Activated CD8-positive, alpha-beta memory T cell treated with anti-CD3 and anti-CD28 coated beads for 1 hour (primary cell): Measurements from ENCODE around the gene TMEM53.
"Not testable (repeated sequence)": the region's sequence is repeated elsewhere in the genome, so short reads cannot be mapped to it uniquely, and the experiment has no call there.

Experiments used
- DNase-seq, 2 donors: peaks; one replicate each; pipeline ENCODE4 v3.0.0-alpha.2; 2020; ENCODE audit warnings: low read depth in 1 of 2; ENCODE audit errors: extremely low read depth in 1 of 2

TMEM53 gene

DNA sequence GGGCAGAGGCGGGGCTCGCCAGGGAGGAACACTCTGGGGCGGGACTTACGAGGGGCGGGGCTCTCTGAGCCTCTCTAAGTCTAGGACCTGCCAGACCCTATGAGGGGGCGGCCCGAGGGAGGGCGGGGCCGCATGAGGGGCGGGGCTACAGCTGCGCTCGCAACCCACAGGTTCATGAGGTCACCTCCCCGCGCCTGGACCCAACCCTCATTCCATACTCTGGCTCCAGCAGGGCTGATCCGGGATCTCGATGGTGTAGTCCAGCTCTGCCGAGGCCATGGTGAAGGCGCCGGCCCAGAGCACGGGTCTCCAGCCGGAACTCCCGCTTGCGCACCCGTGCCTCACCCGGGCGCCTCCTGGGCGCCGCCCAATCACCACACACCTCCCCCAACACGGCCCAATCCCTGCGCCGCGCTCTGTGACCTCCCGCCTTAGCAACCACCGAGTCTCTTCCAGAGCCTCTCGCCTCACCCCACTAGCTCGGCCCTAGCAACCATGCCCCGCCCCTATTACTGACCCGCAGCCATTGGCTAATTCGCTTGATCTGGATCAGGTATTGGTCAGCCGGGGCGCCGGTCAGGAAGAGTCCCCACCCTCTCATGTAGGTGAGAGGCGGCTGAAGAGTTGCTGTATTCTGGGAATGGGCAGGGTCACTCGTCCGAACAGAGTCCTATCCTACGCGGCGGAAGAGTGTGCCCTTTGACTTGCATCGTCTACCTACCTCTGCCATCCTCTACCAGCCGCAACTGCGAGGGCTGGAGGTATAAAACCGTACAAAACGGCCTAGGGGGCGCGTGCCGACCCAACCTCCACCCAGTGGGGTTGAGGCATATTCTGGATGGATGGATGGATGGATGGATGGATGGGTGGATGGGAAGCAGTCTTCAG is at the start of gene TMEM53, which contains the start of gene ARMH1:
Gene TMEM53 (minus strand): TSS at position 369 of the 888 bp plus-strand sequence. CDS start 90 bp downstream, at position 279.
Gene ARMH1 (plus strand): TSS at position 602 of the 888 bp plus-strand sequence. CDS start 14,984 bp downstream, outside the sequence.
- DNase-seq, result peak; percentile 86 to 94

DNA sequence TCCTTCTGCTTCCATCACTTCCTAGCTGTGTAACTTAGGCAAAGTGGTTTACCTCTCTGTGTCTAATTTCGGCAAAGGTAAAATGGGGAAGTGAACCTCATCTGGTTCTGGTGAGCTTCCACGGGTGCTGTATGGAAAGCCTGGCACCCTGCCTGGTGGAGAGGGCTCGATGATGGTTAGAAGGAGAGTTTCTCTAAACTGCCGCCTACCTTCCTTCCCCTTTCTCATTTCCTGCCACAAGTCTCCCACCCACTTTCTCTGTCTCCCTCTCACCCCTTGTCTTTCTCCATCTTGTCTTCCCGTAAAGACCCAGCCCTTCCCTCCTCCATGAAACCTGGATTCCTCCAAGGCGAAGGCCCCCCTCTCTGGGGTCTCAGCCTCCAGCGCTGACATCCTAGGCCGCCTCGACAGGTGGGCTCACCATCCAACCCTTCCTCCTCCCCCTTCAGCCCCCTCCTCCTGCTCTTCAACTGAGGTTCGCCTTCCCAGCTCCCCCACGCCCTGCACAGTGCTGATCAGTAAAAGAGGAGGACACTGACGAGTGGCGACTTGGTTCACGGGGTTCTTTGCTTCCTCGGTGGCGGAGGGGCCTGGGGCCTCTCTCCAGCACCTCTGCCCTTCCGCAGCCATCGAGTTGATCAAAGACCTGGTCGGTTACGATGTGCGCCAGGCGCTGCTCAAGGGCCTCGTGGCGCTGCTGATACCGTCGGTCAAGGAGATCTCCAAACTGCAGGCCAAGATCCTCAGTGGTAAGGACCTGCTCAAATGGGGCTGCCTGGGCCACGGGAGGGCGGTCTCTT is 49.4 kb upstream of the TMEM53 start:
- no peak for DNase-seq

DNA sequence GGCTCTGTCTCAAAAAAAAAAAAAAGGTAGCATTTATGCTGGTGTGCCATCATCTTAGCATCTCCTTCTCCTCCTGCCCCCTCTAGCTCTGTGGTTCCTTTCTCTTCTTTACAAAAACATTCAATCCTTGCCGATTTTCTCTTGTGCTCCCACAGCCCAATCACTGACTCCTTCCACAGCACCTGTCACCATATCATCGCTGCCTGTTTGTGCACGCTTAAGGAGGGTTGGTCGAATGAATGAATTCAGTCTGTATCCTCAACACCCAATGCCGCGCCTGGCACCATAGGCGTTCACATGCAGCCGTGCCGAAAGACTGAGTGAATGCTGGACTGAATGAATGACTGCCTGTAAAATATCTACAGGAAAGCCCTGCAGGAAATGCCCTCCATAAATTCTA is 48.8 kb upstream of the TMEM53 start:
- no peak for DNase-seq

DNA sequence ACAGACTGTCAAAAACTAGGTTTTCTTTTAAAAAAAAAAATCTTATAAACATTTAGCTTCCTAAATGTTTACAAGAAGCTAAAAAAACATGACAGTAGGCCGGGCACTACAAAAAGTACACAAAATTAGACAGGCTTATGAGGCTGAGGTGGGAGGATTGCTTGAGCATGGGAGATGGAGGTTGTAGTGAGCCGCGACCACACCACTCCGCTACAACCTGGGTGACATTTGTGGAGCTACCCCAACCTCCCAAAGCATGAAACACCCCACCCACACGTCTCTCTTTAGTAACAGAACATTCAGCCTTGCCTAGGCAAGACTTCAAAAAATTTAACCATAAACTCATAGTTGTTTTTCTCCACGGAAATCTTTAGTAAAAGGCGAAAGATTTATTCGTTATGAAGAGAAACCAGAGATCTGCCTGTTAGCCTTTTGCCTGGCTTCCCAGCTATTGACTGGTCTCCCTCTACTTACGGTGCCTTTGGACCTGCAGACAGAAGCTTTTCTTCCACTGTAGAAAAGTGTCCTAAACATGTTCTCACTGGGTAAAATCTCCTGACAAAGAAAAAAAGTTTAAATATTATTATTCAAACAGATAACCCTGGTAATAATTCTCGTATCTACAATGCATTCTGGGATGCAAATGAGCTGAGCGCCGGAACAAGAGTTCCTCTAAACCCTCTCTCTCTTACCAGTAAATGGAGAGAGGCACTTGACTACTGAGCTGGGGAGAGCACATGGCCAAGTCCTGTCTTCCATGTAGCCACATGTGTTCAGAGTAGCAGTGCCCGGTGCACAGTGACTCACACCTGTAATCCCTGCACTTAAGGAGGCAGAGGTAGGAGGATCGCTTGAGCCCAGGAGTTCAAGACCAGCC is 47.4 kb upstream of the TMEM53 start:
- peak in 1 of 2 donors; percentile 45 for DNase-seq

DNA sequence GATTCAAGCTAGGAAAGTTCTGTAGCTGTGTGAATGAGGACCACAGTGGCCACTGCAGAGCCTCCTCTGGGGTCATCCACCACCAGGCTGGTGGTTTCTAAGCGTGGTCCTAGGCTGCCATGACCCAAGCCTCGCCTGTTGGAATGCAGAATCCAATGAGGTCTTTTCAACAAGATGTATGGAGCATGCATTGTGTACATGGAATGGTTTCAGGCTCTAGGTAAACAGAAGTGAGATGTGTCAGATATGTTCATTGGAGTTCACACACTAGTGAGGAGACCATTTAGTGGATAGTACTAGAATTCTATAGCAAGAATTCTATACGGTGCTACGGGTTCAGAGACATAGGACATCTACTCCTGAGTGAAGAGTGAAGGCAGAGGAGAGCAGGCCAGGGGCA is 46.0 kb upstream of the TMEM53 start:
- no peak for DNase-seq

DNA sequence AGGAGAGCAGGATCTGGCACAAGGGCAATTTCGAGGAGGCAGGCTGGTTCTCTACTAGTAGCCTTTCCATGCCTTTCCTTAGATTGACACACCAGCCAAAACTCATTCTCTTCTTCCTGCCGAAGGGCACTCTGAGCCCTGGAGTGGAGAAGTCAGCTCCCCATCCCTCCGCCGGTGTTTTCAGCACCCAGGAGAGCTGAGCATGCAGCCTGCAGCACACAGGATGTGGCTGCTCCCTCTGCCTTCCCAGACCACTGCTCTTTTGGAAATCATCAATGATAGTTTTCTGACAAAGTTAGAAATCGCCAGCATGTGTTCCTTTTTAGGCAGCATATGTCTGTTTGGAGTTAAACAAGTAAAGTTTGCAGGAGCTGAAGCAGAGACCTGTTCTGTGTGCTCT is 45.0 kb upstream of the TMEM53 start:
- DNase-seq, result no peak

DNA sequence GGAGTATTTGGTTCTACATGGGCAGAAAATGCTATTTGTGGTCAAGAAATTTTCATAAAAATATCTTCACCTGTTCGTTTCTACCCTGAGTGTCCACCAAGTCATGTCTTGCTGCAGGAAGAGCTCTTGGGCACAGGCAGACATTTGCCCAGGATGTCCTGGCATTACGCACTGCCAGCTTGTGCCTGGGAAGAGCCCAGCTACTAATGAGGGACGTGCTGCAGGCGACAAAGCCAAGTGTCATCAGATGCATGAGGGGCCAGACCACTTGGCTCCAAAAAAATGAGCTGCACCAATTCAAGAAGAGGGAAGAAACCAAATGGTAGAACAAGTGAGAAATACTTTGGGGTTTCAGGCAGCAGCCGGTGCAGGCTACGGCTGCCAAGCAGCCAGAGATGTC is 43.8 kb upstream of the TMEM53 start:
- no peak for DNase-seq

DNA sequence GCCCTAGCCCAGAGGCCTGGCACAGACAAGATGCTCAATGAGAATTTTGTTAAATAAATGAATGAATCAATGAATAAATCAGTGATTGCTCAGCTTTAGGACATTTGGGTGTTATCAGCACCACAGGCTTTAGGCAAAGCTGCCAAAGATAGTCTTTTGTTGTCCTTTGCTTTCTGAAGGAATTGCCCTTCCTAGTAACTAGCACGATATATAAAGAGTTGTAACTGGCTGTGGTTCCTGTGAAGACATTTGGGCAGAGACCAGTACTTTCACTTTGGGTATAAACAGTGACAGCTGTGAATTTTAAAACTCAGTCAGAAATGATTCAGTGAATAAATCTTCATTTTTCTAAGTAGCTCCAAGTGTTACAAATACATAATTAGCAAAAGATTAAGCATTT is 43.4 kb upstream of the TMEM53 start:
- DNase-seq, result no peak

DNA sequence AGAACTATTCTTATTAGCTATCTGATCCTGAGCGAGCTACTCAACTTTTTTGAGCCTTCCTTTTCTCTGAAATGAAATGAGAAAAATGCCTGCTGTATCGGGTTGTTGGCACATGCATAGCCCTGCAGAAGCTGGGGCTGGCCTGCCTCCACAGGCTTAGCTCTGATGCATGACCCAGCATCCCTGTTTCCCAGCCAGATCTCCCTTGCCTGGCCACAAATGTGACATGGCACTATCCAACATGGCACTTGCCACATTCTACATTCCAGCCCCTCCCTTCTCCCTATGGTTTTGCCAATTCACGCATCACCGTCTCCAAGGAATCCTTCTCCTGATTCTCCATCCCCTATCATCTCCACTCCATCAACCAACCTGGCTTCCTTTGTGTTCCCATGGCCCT is 42.9 kb upstream of the TMEM53 start:
- DNase-seq, result no peak

DNA sequence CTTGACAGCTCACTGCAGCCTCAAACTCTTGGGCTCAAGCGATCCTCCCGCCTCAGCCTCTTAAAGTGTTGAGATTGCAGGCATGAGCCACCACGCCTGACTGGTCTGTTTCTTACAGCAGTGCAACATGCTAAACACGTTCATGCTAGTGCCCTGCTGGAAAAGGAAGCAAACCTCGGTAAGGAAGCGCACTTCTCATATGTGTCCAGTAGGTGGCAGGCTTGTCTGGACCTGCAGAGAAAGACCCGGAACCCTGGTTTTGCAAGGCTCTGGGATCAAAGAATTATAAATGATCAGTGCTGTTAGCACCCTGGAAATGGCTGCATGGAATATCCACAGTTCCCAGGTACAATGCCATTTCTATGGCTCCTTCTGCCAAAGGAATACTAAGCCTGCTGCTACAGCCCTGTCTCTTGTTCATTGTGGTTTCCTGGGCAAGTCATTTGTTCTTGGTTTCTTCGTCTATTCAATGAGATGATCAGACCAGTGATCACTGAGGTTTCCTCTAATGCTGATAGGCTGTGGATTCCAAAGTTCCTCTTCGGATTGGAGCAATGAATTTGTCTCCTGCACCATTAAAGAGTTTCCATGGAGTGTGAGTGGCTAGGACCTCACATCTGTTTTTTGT is 40.8 kb upstream of the TMEM53 start:
- DNase-seq, result peak in 1 of 2 donors; percentile 31

DNA sequence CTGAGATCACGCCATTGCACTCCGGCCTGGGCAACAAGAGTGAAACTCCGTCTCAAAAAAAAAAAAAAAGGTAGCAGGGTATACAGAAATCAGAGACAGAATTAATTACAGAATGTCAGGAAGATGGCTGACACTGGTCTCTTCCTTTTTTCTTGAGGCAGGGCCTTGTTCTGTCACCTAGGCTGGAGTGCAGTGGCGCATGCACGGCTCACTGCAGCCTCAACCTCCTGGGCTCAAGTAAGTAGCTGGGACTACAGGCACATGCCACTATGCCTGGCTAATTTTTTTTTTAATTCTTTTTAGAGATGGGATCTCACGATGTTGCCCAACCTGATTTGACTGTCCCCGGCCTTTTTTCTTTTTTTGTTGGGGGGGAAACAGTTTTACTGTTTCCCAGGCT is 40.3 kb upstream of the TMEM53 start:
- DNase-seq, result no peak

DNA sequence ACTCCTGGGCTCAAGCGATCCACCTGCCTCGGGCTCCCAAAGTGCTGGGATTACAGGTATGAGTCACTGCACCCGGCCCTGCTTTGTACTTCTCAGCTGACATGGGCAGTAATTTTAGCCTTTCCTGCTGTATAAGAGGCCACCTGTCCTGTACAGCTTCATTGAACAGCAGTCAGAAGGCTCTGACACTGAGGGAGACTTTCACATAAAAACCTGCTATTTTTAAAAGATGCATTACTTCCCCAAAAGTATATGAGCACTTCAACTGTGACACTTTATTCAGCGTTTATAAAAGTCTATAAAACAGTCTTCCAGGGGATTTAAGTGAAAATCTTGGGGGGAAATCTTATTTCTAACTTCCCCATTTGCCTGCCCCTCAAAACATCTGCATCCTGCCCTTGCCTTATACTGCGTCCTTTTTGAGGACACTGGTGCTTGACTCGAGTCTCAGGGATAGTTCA is 39.1 kb upstream of the TMEM53 start:
- no peak for DNase-seq

DNA sequence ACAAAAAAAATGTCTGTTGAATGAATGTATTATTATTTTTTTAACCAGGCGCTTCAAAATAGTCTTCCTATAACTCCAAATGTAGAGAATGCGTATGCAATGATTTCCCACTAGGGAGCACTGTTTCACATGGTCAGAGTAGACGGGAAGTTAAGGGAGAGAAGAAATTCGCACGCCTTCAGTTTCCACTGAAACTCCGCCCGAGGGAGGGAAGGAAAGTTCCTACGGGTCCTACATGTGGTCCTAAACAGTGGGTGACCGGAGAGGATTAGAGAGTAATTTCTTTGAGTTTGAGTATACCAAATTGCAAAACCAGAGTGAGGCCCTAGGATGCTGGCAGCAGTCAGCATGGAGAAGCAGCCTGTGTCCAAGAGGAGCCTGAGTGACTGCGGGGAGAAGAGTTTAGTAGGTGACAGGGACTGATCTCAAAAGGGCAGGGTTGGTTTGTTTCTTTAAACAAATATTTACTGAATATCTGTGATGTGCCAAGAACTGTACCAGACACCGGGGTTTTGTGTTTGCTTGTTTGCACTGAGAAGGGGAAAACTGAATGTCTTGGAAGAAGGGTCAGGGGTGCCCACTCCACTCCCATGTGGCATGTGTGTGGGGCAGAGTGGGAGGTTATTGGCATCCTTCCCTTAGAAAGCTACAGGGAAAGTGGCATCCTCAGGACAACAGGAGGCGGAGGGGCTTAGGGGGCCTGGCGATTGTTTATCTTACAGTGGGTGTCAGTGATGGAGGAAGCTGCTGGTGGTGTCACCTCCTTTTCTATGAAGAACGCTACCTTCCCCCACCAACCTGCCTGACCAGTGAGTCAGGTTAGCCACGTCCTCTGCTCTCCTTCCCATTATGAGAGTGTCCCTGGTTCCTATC is 33.9 kb upstream of the TMEM53 start:
- no peak for DNase-seq

DNA sequence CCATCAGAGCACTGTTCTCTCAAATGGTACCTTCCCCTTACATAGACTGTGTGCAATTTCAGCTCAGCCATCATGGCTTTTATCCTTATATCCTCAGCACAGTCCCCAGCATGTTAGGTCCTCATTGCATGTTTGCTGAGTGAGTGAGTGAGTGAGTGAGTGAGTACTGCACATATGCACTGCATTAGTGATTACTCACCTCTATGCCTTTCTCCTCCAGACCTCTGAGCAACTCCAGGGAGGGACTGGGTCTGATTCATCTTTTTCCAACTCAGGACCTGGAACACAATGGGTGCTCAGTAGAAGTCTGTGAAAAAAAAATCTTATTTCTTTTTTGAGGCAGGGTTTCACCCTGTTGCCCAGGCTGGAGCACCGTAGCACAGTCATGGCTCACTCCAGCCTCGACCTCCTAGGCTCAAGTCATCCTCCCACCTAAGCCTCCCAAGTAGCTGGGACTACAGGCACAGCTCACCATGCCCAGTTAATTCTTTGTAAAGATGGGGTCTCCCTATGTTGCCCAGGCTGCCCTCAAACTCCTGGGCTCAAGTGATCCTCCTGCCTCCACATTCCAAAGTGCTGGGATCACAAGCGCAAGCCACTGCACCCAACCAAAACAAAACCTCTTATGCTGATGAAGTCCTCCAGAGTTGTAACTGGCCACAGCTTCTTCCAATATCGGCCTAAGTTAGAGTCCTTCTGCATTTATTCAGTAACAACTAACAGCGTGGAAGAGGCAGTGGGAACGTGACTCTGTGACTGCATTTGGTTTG is 33.0 kb upstream of the TMEM53 start:
- DNase-seq, result no peak

DNA sequence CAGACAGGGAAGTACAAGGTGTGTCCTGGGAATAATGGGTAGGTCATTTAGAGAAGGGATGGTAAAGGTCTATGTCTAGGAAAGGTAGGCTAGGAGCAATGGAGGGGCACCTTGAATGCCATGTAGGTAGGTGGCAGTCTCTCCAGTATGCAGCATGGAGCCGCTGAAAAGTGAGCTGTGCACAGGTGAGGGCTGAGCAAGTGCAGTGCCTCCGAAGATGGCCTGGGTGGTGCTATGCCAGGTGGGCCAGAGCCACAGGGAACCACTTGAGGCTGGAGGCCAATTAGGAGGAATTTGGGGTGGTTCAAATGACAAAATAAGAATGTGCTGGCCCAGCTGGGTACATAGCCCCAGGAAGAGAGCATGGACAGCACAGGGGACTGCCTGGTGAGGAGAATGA is 31.7 kb upstream of the TMEM53 start:
- no peak for DNase-seq

DNA sequence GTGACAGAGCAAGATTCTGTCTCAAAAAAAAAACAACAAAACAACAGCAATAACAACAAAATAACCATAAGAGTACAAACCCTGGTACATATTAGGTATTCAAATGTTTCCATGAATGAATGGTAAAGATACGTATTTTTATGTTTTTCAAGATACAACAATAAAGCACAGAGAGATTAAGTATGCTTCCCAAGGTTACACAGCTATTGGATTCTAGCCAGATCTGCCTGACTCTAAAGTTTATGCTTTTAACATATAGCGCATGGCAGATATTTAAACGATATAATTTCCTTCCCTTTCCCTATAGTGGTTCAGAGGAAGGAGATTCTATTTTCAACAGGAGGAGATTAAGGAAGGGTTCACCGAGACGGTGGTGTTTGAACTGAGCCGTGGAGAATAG is 31.2 kb upstream of the TMEM53 start:
- no peak for DNase-seq

DNA sequence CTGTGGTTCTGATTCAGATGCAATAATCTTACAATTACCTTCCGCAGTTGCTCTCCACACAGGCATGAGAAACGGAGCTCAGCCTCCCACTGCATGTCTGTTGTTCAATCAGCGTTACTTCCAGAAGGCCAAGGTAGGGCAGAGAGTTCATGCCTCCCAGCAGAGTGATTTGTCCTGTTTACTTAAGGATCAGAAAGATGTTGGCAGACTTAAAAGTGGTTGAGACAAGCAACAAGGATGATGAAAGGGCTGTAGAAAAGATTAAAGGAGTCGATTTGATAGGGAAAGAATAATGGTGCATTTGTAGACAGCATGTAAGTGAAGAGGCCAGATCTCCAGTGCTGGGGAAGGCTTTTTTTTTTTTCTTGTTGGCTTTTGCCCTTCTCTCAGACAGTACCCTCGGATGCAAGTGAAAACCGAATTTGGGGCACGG is 26.9 kb upstream of the TMEM53 start:
- no peak for DNase-seq

DNA sequence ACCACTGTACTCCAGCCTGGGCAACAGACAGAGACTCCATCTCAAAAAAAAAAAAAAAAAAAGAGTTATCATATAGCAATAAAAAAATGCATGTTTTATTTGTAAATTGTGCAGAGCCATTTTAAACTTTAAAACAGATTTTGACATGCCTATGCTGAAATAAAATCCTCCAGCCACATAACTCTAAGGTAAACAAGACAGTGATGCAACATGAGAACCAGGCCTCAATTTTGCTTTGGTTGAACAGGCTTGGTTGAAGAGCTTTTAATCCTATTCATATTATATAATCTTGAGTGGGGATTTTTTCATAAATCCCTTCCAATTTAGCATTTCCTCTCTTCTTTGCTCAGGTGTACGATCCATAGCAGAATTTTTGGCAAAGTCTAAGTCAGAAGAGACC is 26.3 kb upstream of the TMEM53 start:
- no peak for DNase-seq

DNA sequence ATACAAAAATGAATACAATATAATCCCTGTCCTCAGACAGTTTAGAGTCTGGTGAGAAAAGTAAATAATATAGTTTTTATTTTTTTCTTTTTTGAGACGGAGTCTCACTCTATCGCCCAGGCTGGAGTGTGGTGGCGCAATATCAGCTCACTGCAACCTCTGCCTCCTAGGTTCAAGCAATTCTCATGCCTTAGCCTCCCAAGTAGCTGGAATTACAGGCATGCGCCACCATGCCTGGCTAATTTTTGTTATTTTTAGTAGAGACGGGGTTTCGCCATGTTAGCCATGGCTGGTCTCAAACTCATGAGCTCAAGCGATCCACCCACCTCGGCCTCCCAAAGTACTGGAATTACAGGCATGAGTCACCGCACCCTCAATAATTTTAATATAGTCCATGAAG is 25.1 kb upstream of the TMEM53 start:
- not testable (repeated sequence) for DNase-seq
